HEK293 (cell line): Measurements from ENCODE around the gene OPTN.
A peak's percentile ranks its signal among the peaks of the same experiment; 100 is the strongest.

ENCODE experiments used
- CTCF ChIA-PET: fragments of 350-600 bp; formaldehyde crosslinking; extraction: SDS; loops from one replicate; lab custom pipeline; 2021; ENCODE audit warnings: antibody characterized with exemption; lab: Yijun Ruan, JAX
- POLR2A ChIA-PET: fragments of 300-600 bp; formaldehyde crosslinking; extraction: SDS; loops from one replicate; lab custom pipeline; 2020; ENCODE audit warnings: antibody characterized with exemption, inconsistent platforms; lab: Yijun Ruan, JAX
- H3K27ac ChIP-seq: fragments of 200-500 bp; sonication (Bioruptor generic); 2 replicates; pipeline ENCODE4 v1.5.1; 2014; ENCODE audit warnings: low read depth, low read length, control low read depth, inconsistent platforms; ENCODE audit errors: extremely low read depth
- H3K36me3 ChIP-seq, 2 experiments: fragments of 200-500 bp in 1 of 2; sonication (Bioruptor generic) in 1 of 2; 1 replicate in 1 of 2; 2 replicates in 1 of 2; pipeline ENCODE4 v1.5.1; 2014 to 2017; ENCODE audit warnings: inconsistent platforms in 2 of 2, low read length in 2 of 2; ENCODE audit not compliant: control insufficient read depth in 2 of 2, insufficient read depth in 1 of 2
- H3K4me1 ChIP-seq: fragments of 200-500 bp; sonication (Bioruptor generic); 2 replicates; pipeline ENCODE4 v1.5.1; 2014; ENCODE audit warnings: mild to moderate bottlenecking, low read length, inconsistent platforms; ENCODE audit not compliant: control insufficient read depth, insufficient read depth
- H3K4me3 ChIP-seq: 2 replicates; pipeline ENCODE4 v1.5.1; 2011; ENCODE audit warnings: low read depth, mild to moderate bottlenecking, control low read depth, low read length, moderate library complexity
- H3K9me3 ChIP-seq: fragments of 200-500 bp; sonication (Bioruptor generic); 2 replicates; pipeline ENCODE4 v1.5.1; 2014; ENCODE audit warnings: low read depth, low read length, inconsistent platforms; ENCODE audit not compliant: control insufficient read depth, insufficient read depth
- BCL11B ChIP-seq: fragments of 450-650 bp; formaldehyde crosslinking; IDR thresholded peaks from 2 replicates; pipeline ENCODE4 v1.5.1; 2016; ENCODE audit warnings: low read depth, missing biosample characterization, missing genetic modification characterization
- GLIS2 ChIP-seq: fragments of 450-650 bp; formaldehyde crosslinking; IDR thresholded peaks from 2 replicates; pipeline ENCODE4 v1.5.1; 2016; ENCODE audit warnings: missing biosample characterization, missing genetic modification characterization
- KLF10 ChIP-seq: fragments of 450-650 bp; IDR thresholded peaks from 2 replicates; pipeline ENCODE4 v1.5.1; 2018; ENCODE audit warnings: missing biosample characterization, mild to moderate bottlenecking, missing genetic modification characterization
- KLF7 ChIP-seq: fragments of 450-650 bp; formaldehyde crosslinking; IDR thresholded peaks from 2 replicates; pipeline ENCODE4 v1.5.1; 2016; ENCODE audit warnings: missing biosample characterization, missing genetic modification characterization, borderline replicate concordance
- SP3 ChIP-seq: fragments of 450-650 bp; formaldehyde crosslinking; IDR thresholded peaks from 2 replicates; pipeline ENCODE4 v1.5.1; 2016; ENCODE audit warnings: missing biosample characterization, missing genetic modification characterization
- TRIM28 ChIP-seq: IDR thresholded peaks from 2 replicates; pipeline ENCODE4 v1.6.1; 2011; ENCODE audit warnings: low read length, control low read depth, borderline replicate concordance
- ZBTB17 ChIP-seq: fragments of 450-650 bp; formaldehyde crosslinking; IDR thresholded peaks from 2 replicates; pipeline ENCODE4 v1.5.1; 2016; ENCODE audit warnings: missing biosample characterization, missing genetic modification characterization
- ZBTB7A ChIP-seq: fragments of 450-650 bp; formaldehyde crosslinking; IDR thresholded peaks from 2 replicates; pipeline ENCODE4 v1.5.1; 2016; ENCODE audit warnings: low read depth, missing biosample characterization, missing genetic modification characterization
- ZBTB8A ChIP-seq: fragments of 450-650 bp; formaldehyde crosslinking; IDR thresholded peaks from 2 replicates; pipeline ENCODE4 v1.5.1; 2016; ENCODE audit warnings: missing biosample characterization, missing genetic modification characterization
- ZEB2 ChIP-seq: fragments of 450-650 bp; formaldehyde crosslinking; IDR thresholded peaks from 2 replicates; pipeline ENCODE4 v1.5.1; 2016; ENCODE audit warnings: missing biosample characterization, missing genetic modification characterization
- ZFP41 ChIP-seq: fragments of 450-650 bp; formaldehyde crosslinking; IDR thresholded peaks from 2 replicates; pipeline ENCODE4 v1.5.1; 2016; ENCODE audit warnings: missing biosample characterization, missing genetic modification characterization, borderline replicate concordance
- ZNF175 ChIP-seq: fragments of 450-650 bp; formaldehyde crosslinking; IDR thresholded peaks from 2 replicates; pipeline ENCODE4 v1.5.1; 2016; ENCODE audit warnings: missing biosample characterization, missing genetic modification characterization
- ZNF184 ChIP-seq: fragments of 450-650 bp; IDR thresholded peaks from 2 replicates; pipeline ENCODE4 v1.5.1; 2018; ENCODE audit warnings: missing biosample characterization, mild to moderate bottlenecking, missing genetic modification characterization
- ZNF324 ChIP-seq: fragments of 450-650 bp; formaldehyde crosslinking; IDR thresholded peaks from 2 replicates; pipeline ENCODE4 v1.5.1; 2016; ENCODE audit warnings: missing biosample characterization, missing genetic modification characterization
- ZNF335 ChIP-seq: fragments of 450-650 bp; formaldehyde crosslinking; conservative IDR thresholded peaks from 2 replicates; pipeline ENCODE4 v1.5.1; 2016; ENCODE audit warnings: missing biosample characterization, missing genetic modification characterization
- ZNF341 ChIP-seq: fragments of 450-650 bp; formaldehyde crosslinking; IDR thresholded peaks from 2 replicates; pipeline ENCODE4; 2016; ENCODE audit warnings: low read depth, missing biosample characterization, missing genetic modification characterization
- ZNF362 ChIP-seq: fragments of 450-650 bp; formaldehyde crosslinking; IDR thresholded peaks from 2 replicates; pipeline ENCODE4 v1.5.1; 2016; ENCODE audit warnings: missing biosample characterization, missing genetic modification characterization
- ZNF366 ChIP-seq: fragments of 450-650 bp; formaldehyde crosslinking; conservative IDR thresholded peaks from 2 replicates; pipeline ENCODE4 v1.5.1; 2016; ENCODE audit warnings: missing biosample characterization, missing genetic modification characterization
- ZNF629 ChIP-seq: fragments of 450-650 bp; formaldehyde crosslinking; IDR thresholded peaks from 2 replicates; pipeline ENCODE4 v1.5.1; 2017; ENCODE audit warnings: missing biosample characterization, missing genetic modification characterization
- ZNF707 ChIP-seq: fragments of 450-650 bp; formaldehyde crosslinking; IDR thresholded peaks from 2 replicates; pipeline ENCODE4 v1.5.1; 2016; ENCODE audit warnings: missing biosample characterization, missing genetic modification characterization
- ZNF76 ChIP-seq: fragments of 450-650 bp; formaldehyde crosslinking; IDR thresholded peaks from 2 replicates; pipeline ENCODE4; 2016; ENCODE audit warnings: low read depth, missing biosample characterization, missing genetic modification characterization, borderline replicate concordance
- ZNF837 ChIP-seq: fragments of 450-650 bp; formaldehyde crosslinking; IDR thresholded peaks from 2 replicates; pipeline ENCODE4 v1.5.1; 2016; ENCODE audit warnings: missing biosample characterization, missing genetic modification characterization
- ZSCAN18 ChIP-seq: fragments of 450-650 bp; formaldehyde crosslinking; IDR thresholded peaks from 2 replicates; pipeline ENCODE4 v1.5.1; 2016; ENCODE audit warnings: missing biosample characterization, missing genetic modification characterization
- ZSCAN30 ChIP-seq: fragments of 450-650 bp; IDR thresholded peaks from 2 replicates; pipeline ENCODE4 v1.5.1; 2018; ENCODE audit warnings: missing biosample characterization, mild to moderate bottlenecking, missing genetic modification characterization, moderate library complexity
- ZSCAN5A ChIP-seq: fragments of 450-650 bp; formaldehyde crosslinking; IDR thresholded peaks from 2 replicates; pipeline ENCODE4 v1.5.1; 2016; ENCODE audit warnings: missing biosample characterization, missing genetic modification characterization
- ZXDB ChIP-seq: fragments of 450-650 bp; formaldehyde crosslinking; IDR thresholded peaks from 2 replicates; pipeline ENCODE4 v1.5.1; 2016; ENCODE audit warnings: missing biosample characterization, missing genetic modification characterization
- TF ChIP-seq, protein P1 (sequence below): fragments of 450-650 bp; formaldehyde crosslinking; optimal IDR thresholded peaks from 2 replicates; pipeline ENCODE3; 2016; ENCODE audit warnings: missing biosample characterization, mild to moderate bottlenecking, missing genetic modification characterization
- TF ChIP-seq, protein P2 (sequence below): fragments of 450-650 bp; formaldehyde crosslinking; IDR thresholded peaks from 2 replicates; pipeline ENCODE4 v1.5.1; 2016; ENCODE audit warnings: missing biosample characterization, missing genetic modification characterization
- TF ChIP-seq, protein P3 (sequence below): fragments of 450-650 bp; formaldehyde crosslinking; IDR thresholded peaks from 2 replicates; pipeline ENCODE4 v1.5.1; 2016; ENCODE audit warnings: missing biosample characterization, missing genetic modification characterization

Gene OPTN

GRCh38 chr10:13099666-13100348 is at the start of gene OPTN:
OPTN (plus strand) TSS chr10:13100163; CDS start chr10:13109123, 8,960 bp downstream.
- H3K27ac ChIP-seq = peak within 1 kb of the TSS; percentile 60; the same call in 1 of the 2 replicates
- no peaks in the 10 kb centered on the region for H3K9me3 ChIP-seq
- H3K4me1 ChIP-seq = peaks cover 4% of the 10 kb centered on the region; the same call in 1 of the 2 replicates
- peaks cover 0 to 8% of the 10 kb centered on the region in 2 experiments; a peak in 1 of 3 replicates for H3K36me3 ChIP-seq
- ChIA-PET POLR2A (interaction anchor here (0.7 to 1.1 kb wide), 3 partner anchors 202 to 904 kb away, joined by 3 to 4 read pairs (median 4); partner anchors contain the start of genes CDC123 and NUDT5), CTCF (interaction anchor here (0.5 to 3.0 kb wide), 22 partner anchors 9 to 948 kb away, joined by 3 to 18 read pairs (median 3); no protein-coding TSS in a partner anchor)
- H3K4me3 ChIP-seq = peak within 1 kb of the TSS; percentile 88
- TF ChIP-seq SP3 (tag by site-specific recombination) = no peak
- 0 out of 2 replicates have a peak, but pooled peaks have one; percentile 38 for TF ChIP-seq ZSCAN5A
- TF ChIP-seq, protein P1, sequence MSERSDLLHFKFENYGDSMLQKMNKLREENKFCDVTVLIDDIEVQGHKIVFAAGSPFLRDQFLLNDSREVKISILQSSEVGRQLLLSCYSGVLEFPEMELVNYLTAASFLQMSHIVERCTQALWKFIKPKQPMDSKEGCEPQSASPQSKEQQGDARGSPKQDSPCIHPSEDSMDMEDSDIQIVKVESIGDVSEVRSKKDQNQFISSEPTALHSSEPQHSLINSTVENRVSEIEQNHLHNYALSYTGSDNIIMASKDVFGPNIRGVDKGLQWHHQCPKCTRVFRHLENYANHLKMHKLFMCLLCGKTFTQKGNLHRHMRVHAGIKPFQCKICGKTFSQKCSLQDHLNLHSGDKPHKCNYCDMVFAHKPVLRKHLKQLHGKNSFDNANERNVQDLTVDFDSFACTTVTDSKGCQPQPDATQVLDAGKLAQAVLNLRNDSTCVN = peak; percentile 66
- no peak for TF ChIP-seq ZFP41 (tag by site-specific recombination)
- TF ChIP-seq ZSCAN18 (tag by site-specific recombination) = no peak
- peak; percentile 11; the same call in 1 of the 2 replicates for TF ChIP-seq ZBTB17 (tag by site-specific recombination)
- TF ChIP-seq, protein P2, sequence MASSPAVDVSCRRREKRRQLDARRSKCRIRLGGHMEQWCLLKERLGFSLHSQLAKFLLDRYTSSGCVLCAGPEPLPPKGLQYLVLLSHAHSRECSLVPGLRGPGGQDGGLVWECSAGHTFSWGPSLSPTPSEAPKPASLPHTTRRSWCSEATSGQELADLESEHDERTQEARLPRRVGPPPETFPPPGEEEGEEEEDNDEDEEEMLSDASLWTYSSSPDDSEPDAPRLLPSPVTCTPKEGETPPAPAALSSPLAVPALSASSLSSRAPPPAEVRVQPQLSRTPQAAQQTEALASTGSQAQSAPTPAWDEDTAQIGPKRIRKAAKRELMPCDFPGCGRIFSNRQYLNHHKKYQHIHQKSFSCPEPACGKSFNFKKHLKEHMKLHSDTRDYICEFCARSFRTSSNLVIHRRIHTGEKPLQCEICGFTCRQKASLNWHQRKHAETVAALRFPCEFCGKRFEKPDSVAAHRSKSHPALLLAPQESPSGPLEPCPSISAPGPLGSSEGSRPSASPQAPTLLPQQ (tag by site-specific recombination) = peak; percentile 8; the same call in 1 of the 2 replicates
- TF ChIP-seq ZNF184 = 0 out of 2 replicates have a peak, but pooled peaks have one; percentile 36
- 0 out of 2 replicates have a peak, but pooled peaks have one; percentile 0 for TF ChIP-seq ZNF324
- TF ChIP-seq ZEB2 = peak; percentile 40; the same call in 1 of the 2 replicates
- TF ChIP-seq ZNF366 (tag by site-specific recombination) = no peak
- TF ChIP-seq GLIS2 = peak; percentile 80
- 0 out of 2 replicates have a peak, but pooled peaks have one; percentile 65 for TF ChIP-seq KLF10 (tag by site-specific recombination)
- no peak for TF ChIP-seq ZNF175
- peak; percentile 27 for TF ChIP-seq ZNF341 (tag by site-specific recombination)
- TF ChIP-seq ZBTB7A (tag by site-specific recombination) = no peak; the same call in 1 of the 2 replicates
- peak; percentile 39; the same call in 1 of the 2 replicates for TF ChIP-seq ZNF362
- no peak for TF ChIP-seq BCL11B
- TF ChIP-seq ZNF837 = no peak
- peak; percentile 86 for TF ChIP-seq ZNF76 (tag by site-specific recombination)
- 0 out of 2 replicates have a peak, but pooled peaks have one; percentile 10 for TF ChIP-seq ZXDB (tag by site-specific recombination)
- no peak for TF ChIP-seq ZNF707
- TF ChIP-seq, protein P3, sequence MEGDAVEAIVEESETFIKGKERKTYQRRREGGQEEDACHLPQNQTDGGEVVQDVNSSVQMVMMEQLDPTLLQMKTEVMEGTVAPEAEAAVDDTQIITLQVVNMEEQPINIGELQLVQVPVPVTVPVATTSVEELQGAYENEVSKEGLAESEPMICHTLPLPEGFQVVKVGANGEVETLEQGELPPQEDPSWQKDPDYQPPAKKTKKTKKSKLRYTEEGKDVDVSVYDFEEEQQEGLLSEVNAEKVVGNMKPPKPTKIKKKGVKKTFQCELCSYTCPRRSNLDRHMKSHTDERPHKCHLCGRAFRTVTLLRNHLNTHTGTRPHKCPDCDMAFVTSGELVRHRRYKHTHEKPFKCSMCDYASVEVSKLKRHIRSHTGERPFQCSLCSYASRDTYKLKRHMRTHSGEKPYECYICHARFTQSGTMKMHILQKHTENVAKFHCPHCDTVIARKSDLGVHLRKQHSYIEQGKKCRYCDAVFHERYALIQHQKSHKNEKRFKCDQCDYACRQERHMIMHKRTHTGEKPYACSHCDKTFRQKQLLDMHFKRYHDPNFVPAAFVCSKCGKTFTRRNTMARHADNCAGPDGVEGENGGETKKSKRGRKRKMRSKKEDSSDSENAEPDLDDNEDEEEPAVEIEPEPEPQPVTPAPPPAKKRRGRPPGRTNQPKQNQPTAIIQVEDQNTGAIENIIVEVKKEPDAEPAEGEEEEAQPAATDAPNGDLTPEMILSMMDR = peak; percentile 68
- TF ChIP-seq ZNF335 (tag by site-specific recombination) = peak; percentile 47; the same call in 1 of the 2 replicates
- peak; percentile 49; the same call in 1 of the 2 replicates for TF ChIP-seq ZNF629 (tag by site-specific recombination)
- 0 out of 2 replicates have a peak, but pooled peaks have one; percentile 30 for TF ChIP-seq ZSCAN30 (tag by site-specific recombination)
- TF ChIP-seq ZBTB8A = peak; percentile 71
- 0 out of 2 replicates have a peak, but pooled peaks have one; percentile 1 for TF ChIP-seq KLF7 (tag by site-specific recombination)
- peak; percentile 63; the same call in 1 of the 2 replicates for TF ChIP-seq TRIM28
